Endometrium (tissue), 2 donors: Measurements from ENCODE around the gene TMEM135.
A peak's percentile ranks its signal among the peaks of the same experiment; 100 is the strongest.
"Not testable (repeated sequence)": the region's sequence is repeated elsewhere in the genome, so short reads cannot be mapped to it uniquely, and the experiment has no call there.

ENCODE experiments used
- FAIRE-seq: peaks from 2 replicates; lab custom pipeline; 2012; peaks lifted over from hg19 to GRCh38; lab: Jason Lieb, UNC
- donor health status: control.
- donor health status: control.

TMEM135 gene

GRCh38 chr11:87258171-87258833 lies 220.6 kb downstream of the TMEM135 start:
- FAIRE-seq, result no peak

GRCh38 chr11:87259736-87260135 lies 222.0 kb downstream of the TMEM135 start:
- no peak for FAIRE-seq

GRCh38 chr11:87260811-87261210 lies 223.1 kb downstream of the TMEM135 start:
- FAIRE-seq, result no peak

GRCh38 chr11:87263264-87263838 lies 225.6 kb downstream of the TMEM135 start:
- peak; percentile 23 for FAIRE-seq

- FAIRE-seq, result peak; percentile 23
These were observed 226.2 kb downstream of the TMEM135 start for GRCh38 chr11:87263979-87264378.

- no peak for FAIRE-seq
These were observed 227.4 kb downstream of the TMEM135 start for GRCh38 chr11:87265132-87265531.

- FAIRE-seq, result peak; percentile 76
These were observed 228.2 kb downstream of the TMEM135 start for GRCh38 chr11:87265979-87266378.

- FAIRE-seq, result no peak
These were observed 229.0 kb downstream of the TMEM135 start for GRCh38 chr11:87266751-87267150.

- FAIRE-seq, result not testable (repeated sequence)
These were observed 234.2 kb downstream of the TMEM135 start for GRCh38 chr11:87271951-87272350.

GRCh38 chr11:87275176-87275575 lies 237.4 kb downstream of the TMEM135 start:
- FAIRE-seq, result no peak

GRCh38 chr11:87280143-87280542 lies 242.4 kb downstream of the TMEM135 start:
- FAIRE-seq, result no peak

- peak; percentile 89 for FAIRE-seq
These were observed 243.8 kb downstream of the TMEM135 start for GRCh38 chr11:87281496-87281895.

GRCh38 chr11:87284306-87284705 lies 246.6 kb downstream of the TMEM135 start:
- no peak for FAIRE-seq

GRCh38 chr11:87285674-87286073 lies 247.9 kb downstream of the TMEM135 start:
- FAIRE-seq, result not testable (repeated sequence)

GRCh38 chr11:87286338-87286737 lies 248.6 kb downstream of the TMEM135 start:
- FAIRE-seq, result no peak

- FAIRE-seq, result peak; percentile 97
These were observed 252.7 kb downstream of the TMEM135 start for GRCh38 chr11:87290304-87290922.

- no peak for FAIRE-seq
These were observed 254.9 kb downstream of the TMEM135 start for GRCh38 chr11:87292598-87292997.

GRCh38 chr11:87295237-87295636 lies 257.5 kb downstream of the TMEM135 start:
- FAIRE-seq, result no peak

- FAIRE-seq, result no peak
These were observed 258.9 kb downstream of the TMEM135 start for GRCh38 chr11:87296627-87297026.

GRCh38 chr11:87298155-87298554 lies 260.4 kb downstream of the TMEM135 start:
- no peak for FAIRE-seq

GRCh38 chr11:87299041-87299481 lies 261.3 kb downstream of the TMEM135 start:
- FAIRE-seq, result no peak

- no peak for FAIRE-seq
These were observed 263.1 kb downstream of the TMEM135 start for GRCh38 chr11:87300640-87301380.
